ENCODE results near the gene STARD8.

Gene STARD8

DNA sequence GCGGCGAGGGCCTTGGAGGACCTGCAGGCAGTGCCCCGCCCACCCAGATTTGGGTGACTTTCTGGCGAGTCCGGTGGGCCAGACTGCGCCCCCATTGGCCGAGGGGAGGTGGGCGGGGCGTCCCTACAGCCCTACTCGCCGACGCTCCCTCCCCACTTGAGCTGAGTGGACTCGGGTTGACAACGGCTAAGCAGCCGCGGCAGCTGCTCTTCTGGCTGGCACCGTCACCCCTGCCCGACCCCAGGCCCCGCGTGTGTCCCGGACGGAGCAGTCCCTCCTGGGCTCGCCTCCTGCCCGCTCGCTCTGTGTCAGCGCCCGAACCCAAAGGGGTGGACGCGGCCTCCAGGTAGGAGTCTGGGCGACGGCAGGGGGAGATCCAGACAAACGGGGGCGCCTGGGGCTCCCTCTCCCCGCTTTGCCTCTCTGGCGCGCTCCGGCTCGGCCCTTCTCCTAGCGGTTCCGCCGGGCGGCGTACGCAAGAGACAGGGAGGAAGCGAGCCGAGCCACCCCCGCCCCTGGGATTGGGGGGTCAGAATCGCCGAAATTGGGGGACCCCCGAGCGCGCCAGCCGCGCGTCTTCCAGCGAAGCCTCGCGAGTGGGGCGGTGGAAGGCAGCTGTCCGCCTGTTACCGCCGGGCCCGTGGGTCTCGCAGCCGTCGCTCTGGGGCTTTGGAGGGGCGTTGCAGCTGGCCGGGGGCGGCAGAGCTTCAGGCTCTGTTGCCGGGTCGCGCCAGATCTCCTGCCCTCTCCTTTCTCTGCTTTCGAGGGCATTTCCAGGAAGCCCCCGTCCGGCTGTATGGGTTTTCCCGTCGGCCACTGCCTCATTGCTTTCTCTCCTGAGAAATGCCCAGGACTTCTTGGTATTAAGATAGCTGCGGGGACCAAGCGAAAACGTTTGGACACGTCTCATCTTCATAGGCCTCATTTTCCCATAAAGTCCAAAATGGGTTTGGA is 46.3 kb downstream of the STARD8 start:
- peak; percentile 21 for DNase-seq (ENCODE audit: low read depth)

GRCh38 chrX:68694435-68695205 is 47.2 kb downstream of the STARD8 start:
- DNase-seq (ENCODE audit: low read depth): no peak

GRCh38 chrX:68695206-68695845 is 47.9 kb downstream of the STARD8 start:
- DNase-seq (ENCODE audit: low read depth): no peak

GRCh38 chrX:68696267-68696990 is 49.0 kb downstream of the STARD8 start:
- DNase-seq (ENCODE audit: low read depth): no peak

DNA sequence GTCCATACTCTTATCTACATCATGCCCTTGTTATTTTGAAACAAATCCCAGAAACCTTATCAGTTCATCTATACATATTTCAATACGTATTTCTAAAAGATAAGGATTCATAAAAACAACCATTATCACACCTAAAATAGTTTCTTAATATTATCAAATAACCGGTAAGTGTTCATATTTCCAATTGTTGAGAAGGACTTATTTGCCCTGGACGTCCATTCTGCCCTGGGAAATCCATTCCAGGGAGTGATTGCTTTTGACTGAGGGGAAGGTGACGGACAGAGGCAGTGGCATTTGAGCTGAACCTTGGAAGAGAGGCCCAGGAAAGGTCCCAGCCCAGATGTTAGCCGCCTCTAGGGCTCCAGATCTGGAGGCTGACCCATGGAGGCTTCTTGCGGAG is 49.6 kb downstream of the STARD8 start:
- DNase-seq (ENCODE audit: low read depth): no peak

- DNase-seq (ENCODE audit: low read depth): no peak
These were observed 50.1 kb downstream of the STARD8 start for GRCh38 chrX:68697465-68698125.

DNA sequence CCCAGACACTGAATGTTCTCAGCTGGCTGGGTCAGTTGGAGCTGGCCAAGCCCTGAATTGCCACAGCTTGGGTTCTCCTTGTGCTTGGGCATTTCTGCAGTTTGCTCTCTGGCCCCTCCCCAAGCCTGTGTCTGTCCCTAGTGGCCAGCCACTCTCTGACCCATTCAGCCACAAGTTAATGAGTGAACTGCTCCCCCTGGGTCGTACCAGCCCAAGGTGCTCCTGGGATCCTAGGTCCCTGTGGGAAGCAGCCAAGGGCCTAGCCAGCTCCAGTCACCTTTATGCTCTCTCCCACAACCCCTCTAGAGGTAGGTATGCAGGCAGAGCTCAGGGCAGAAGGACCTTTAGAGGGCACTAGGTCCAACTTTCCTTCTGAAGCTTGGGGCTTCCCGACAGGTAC is 51.5 kb downstream of the STARD8 start:
- no peak for DNase-seq (ENCODE audit: low read depth)

DNA sequence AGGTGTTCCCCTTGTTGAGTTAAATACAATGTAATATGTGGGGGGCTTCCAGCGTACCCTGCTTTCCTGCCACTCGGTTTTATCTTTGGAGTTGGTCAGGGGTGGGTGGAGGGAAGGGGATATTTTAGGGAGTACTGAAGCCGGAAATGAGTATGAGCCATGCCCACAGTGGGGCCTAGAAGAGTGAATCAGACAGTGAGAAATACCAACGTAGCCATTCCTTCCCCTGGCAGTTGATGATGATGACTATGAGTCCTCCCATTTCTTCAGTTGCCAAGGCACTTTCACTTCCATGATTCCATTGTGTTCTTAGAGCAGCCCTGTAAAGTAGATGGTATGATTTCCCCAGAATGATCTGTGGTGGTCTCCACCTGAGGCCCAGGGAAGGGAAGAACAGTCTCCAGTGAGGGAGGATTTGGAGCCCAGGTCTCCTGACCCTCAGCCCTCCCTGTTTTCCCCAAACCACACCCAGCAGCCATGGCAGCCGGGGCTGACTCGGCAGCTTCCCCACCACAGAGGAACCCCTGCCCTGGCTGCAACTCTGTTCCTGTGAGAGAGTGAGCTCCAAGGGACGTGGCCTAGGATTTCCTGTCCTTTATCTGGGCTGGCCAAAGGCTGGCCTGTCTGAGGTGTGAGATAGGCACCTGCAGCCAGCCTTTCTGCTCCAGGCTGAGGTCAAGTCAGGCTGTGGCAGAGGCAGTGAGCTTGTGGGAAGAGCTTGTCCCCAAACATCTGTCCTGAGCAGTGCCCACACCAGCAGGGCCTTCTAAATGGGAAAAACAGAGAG is 52.7 kb downstream of the STARD8 start:
- DNase-seq (ENCODE audit: low read depth): peak; percentile 41

DNA sequence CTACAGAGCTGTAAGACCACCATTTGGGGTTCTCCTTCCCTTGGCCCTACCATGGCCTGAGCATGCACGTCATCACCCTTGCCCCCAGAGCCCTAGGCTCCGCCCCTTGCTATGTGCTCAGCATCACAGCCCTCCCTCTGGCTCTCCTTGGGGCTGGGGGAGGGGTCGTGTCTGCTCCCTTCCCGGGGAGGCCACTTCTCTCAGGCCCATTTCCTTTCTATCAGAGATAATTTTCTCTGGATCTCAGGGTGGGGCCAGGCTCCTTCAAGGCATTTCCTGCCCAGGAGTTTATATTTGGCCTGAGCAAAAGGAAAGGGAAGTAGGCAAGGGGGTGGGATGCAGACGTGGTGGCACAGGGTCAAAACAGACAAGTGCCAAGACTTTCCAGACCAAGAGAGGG is 55.9 kb downstream of the STARD8 start:
- no peak for DNase-seq (ENCODE audit: low read depth)

- DNase-seq (ENCODE audit: low read depth): no peak
These were observed 56.4 kb downstream of the STARD8 start for GRCh38 chrX:68703846-68704245.

- no peak for DNase-seq (ENCODE audit: low read depth)
These were observed 58.5 kb downstream of the STARD8 start for GRCh38 chrX:68705986-68706385.

DNA sequence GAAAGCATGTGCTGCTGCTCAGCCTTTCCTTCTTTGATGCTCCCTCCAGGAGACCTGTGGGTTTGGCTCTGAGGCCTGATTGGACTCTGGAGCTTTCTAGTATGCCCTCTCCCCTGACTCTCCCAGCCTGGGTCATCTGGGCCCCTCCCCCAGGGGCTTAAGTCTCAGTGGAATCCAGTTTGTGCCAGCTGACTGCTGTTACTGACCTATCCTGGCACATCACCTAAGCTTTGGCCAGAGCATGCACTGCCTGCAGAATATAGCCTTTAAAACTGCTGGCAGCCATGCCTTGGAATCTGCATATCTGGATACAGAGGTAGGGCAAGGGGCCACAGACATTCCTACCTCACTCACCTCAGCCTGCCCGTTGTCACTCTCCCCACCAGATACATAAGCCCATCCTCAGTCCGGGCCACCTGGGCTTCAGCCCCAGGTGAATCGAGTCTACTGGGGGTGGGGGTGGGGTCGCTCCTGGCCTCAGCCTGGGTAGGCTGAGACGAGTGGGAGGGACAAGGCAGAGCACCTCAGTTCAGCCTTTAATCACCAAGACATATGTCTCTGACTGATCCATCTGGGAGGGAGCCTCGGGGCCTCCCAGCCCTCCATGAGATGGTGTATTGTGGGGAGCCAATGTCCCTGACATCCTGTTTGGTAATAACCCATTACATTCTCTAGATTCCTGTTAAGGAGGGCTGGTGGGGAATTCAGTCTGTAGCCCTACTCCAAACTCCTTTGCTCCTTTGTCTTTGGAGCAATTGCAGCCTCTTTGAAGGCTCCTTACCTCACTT is 61.2 kb downstream of the STARD8 start:
- DNase-seq (ENCODE audit: low read depth): no peak

GRCh38 chrX:68710870-68711576 is 63.6 kb downstream of the STARD8 start:
- DNase-seq (ENCODE audit: low read depth): peak; percentile 42

- DNase-seq (ENCODE audit: low read depth): no peak
These were observed 64.4 kb downstream of the STARD8 start for GRCh38 chrX:68711845-68712244.

GRCh38 chrX:68714856-68715255 is 67.4 kb downstream of the STARD8 start:
- no peak for DNase-seq (ENCODE audit: low read depth)

DNA sequence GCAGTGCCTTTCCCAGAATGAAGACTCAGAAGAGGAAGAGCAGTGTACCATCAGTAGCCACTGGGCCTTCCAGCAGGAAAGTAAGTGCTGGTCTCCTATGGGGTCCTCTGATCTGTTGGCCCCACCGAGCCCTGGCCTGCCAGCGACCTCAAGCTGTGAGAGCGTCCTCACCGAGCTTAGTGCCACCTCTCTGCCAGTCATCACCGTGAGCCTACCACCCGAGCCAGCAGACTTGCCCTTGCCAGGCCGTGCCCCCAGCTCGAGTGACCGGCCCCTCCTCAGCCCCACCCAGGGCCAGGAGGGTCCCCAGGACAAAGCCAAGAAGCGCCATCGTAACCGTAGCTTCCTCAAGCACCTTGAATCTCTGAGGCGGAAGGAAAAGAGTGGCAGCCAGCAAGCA is 69.7 kb downstream of the STARD8 start:
- no peak for DNase-seq (ENCODE audit: low read depth)

DNA sequence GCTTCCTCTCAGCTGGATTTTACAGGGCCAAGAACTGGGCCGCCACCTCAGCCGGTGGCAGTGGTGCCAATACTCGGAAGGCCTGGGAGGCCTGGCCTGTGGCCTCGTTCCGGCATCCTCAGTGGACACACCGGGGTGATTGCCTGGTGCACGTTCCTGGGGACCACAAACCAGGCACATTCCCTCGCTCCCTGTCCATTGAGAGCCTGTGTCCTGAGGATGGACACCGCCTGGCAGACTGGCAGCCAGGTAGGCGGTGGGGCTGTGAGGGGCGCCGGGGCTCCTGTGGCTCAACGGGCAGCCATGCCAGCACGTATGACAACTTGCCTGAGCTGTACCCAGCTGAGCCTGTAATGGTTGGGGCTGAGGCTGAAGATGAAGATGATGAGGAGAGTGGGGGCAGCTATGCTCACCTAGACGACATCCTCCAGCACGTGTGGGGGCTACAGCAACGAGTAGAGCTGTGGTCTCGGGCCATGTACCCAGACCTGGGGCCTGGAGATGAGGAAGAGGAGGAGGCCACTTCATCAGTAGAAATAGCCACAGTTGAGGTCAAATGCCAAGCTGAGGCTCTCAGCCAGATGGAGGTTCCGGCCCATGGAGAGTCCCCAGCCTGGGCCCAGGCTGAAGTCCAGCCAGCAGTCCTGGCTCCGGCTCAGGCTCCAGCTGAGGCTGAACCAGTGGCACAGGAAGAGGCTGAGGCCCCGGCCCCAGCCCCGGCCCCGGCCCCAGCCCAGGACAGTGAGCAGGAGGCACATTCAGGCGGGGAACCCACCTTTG is 70.4 kb downstream of the STARD8 start:
- DNase-seq (ENCODE audit: low read depth): no peak

DNA sequence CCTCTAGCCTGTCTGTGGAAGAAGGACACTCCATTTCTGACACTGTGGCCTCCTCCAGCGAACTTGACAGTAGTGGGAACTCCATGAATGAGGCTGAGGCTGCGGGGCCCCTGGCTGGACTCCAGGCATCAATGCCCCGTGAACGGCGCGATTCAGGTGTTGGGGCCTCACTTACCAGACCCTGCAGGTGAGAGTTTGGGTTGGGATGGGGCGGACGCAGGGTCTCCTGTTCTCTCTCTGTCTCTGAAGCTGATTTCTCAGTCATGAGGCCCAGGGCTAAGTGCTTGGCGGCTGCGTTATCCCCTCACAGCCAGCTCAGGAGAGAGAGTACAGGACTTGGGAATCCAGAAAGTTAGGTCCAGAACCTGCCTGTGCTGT is 71.0 kb downstream of the STARD8 start:
- no peak for DNase-seq (ENCODE audit: low read depth)

All from amniotic epithelial cell (primary cell).